Measurements from ENCODE around the gene INTS4. TPM values are rescaled to one million over a fixed set of nuclear protein-coding genes. Genes with fewer than 3 reads are reported as not detected.
A peak's percentile ranks its signal among the peaks of the same experiment; 100 is the strongest.

Gene INTS4
- total RNA-seq, 1 donor from 2014 or later = 46.3 TPM

DNA sequence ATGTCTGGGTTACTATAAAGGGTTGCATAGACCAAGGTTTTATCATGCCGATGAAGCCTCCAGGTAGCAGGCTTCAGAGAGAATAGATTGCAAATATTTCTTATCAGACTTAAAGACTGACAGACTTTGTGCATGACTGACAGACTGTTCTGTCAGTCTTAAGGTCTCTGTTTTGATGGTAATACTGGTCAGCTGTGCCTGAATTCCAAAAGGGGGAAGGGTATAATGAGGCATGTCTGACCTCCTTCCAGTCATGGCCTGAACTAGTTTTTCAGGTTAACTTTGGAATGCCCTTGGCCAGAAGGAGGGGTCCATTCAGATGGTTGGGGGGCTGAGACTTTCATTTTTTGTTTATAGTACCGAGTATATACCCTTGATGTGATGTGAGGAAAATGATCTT is 33.3 kb upstream of the INTS4 start:
- Mint-ChIP-seq H3K27ac (no peak overlapping the region), H3K36me3 (no peaks in the 10 kb centered on the region), H3K4me3 (no peak overlapping the region), H3K27me3 (peaks cover 2% of the 10 kb centered on the region), H3K9me3 (no peaks in the 10 kb centered on the region), H3K4me1 (ENCODE audit: unreplicated experiment) (peaks cover 17% of the 10 kb centered on the region)
- DNase-seq (ENCODE audit: extremely low spot score, unreplicated experiment) = no peak
- TF ChIP-seq, protein P1, sequence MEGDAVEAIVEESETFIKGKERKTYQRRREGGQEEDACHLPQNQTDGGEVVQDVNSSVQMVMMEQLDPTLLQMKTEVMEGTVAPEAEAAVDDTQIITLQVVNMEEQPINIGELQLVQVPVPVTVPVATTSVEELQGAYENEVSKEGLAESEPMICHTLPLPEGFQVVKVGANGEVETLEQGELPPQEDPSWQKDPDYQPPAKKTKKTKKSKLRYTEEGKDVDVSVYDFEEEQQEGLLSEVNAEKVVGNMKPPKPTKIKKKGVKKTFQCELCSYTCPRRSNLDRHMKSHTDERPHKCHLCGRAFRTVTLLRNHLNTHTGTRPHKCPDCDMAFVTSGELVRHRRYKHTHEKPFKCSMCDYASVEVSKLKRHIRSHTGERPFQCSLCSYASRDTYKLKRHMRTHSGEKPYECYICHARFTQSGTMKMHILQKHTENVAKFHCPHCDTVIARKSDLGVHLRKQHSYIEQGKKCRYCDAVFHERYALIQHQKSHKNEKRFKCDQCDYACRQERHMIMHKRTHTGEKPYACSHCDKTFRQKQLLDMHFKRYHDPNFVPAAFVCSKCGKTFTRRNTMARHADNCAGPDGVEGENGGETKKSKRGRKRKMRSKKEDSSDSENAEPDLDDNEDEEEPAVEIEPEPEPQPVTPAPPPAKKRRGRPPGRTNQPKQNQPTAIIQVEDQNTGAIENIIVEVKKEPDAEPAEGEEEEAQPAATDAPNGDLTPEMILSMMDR (conservative IDR thresholded peaks at IDR 0.05) = no peak

DNA sequence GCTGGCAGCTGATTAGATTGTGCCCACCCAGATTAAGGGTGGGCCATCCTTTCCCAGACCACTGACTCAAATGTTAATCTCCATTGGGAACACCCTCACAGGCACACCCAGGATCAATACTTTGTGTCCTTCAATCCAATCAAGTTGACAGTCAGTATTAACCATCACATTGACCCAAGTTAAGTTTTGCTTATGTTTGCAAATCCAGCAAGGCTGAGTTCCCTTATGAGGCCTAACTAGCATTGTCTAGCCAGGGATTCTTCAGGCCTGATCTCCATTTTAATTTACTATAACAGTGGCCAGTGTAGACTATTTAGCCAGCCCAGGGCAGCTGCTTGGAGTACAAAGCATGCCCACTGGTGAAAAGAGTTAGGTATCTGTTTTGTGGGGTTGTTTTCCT is 30.9 kb upstream of the INTS4 start:
- peaks cover 9% of the 10 kb centered on the region for H3K27me3 Mint-ChIP-seq
- no peak for DNase-seq (ENCODE audit: extremely low spot score, unreplicated experiment)
- TF ChIP-seq, protein P1 (conservative IDR thresholded peaks at IDR 0.05) = no peak
- H3K36me3 Mint-ChIP-seq = no peaks in the 10 kb centered on the region
- no peak overlapping the region for H3K4me3 Mint-ChIP-seq
- no peak overlapping the region for H3K27ac Mint-ChIP-seq
- peaks cover 27% of the 10 kb centered on the region for H3K4me1 Mint-ChIP-seq (ENCODE audit: unreplicated experiment)
- H3K9me3 Mint-ChIP-seq = no peaks in the 10 kb centered on the region

GRCh38 chr11:78023426-78023825 is 29.0 kb upstream of the INTS4 start:
- H3K4me1 Mint-ChIP-seq (ENCODE audit: unreplicated experiment) = peaks cover 30% of the 10 kb centered on the region
- H3K27ac Mint-ChIP-seq = no peak overlapping the region
- H3K4me3 Mint-ChIP-seq = peak overlapping the region; percentile 89
- H3K9me3 Mint-ChIP-seq = no peaks in the 10 kb centered on the region
- H3K27me3 Mint-ChIP-seq = peaks cover 9% of the 10 kb centered on the region
- DNase-seq (ENCODE audit: extremely low spot score, unreplicated experiment) = no peak
- H3K36me3 Mint-ChIP-seq = no peaks in the 10 kb centered on the region
- TF ChIP-seq, protein P1 (conservative IDR thresholded peaks at IDR 0.05) = peak; percentile 48

GRCh38 chr11:78022397-78023396 is 28.2 kb upstream of the INTS4 start, which contains the start of gene KCTD14:
KCTD14 (minus strand) TSS chr11:78023276; CDS start chr11:78023249, 27 bp downstream.
- Mint-ChIP-seq H3K4me1 (ENCODE audit: unreplicated experiment) (peaks cover 28% of the 10 kb centered on the region), H3K27ac (peak within 1 kb of the TSS; percentile 79), H3K36me3 (no peaks in the 10 kb centered on the region), H3K27me3 (peaks cover 9% of the 10 kb centered on the region), H3K9me3 (no peaks in the 10 kb centered on the region), H3K4me3 (peak within 1 kb of the TSS; percentile 89)
- no peak for DNase-seq (ENCODE audit: extremely low spot score, unreplicated experiment)
- TF ChIP-seq, protein P1 (conservative IDR thresholded peaks at IDR 0.05) = no peak

DNA sequence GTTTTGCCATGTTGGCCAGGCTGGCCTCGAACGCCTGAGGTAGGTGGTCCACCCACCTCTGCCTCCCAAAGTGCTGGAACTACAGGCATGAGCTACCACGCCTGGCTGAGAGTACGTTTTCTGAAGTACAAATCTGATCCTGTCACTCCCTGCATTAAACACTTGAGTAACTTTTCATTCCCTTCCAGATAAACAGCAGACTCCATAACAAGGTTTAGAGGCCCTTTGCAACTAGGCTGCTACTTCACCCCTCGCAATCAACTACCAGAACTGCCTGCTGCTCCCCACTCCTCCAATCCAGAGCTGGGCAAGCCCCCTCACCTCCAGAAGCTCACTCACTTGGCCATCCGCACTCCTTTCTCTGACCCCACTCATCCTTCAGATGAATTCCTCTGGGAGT is 27.1 kb upstream of the INTS4 start:
- H3K27me3 Mint-ChIP-seq = peaks cover 9% of the 10 kb centered on the region

More for the DNA sequence above, 27.1 kb upstream of the INTS4 start:
- no peaks in the 10 kb centered on the region for H3K36me3 Mint-ChIP-seq
- H3K27ac Mint-ChIP-seq = no peak overlapping the region
- H3K4me3 Mint-ChIP-seq = peak overlapping the region; percentile 59
- no peaks in the 10 kb centered on the region for H3K9me3 Mint-ChIP-seq
- H3K4me1 Mint-ChIP-seq (ENCODE audit: unreplicated experiment) = peaks cover 28% of the 10 kb centered on the region
- DNase-seq (ENCODE audit: extremely low spot score, unreplicated experiment) = no peak
- TF ChIP-seq, protein P1 (conservative IDR thresholded peaks at IDR 0.05) = no peak
